SK-N-SH (cell line): Measurements from ENCODE around the gene NUCB1. TPM values are rescaled to one million over a fixed set of nuclear protein-coding genes. Genes with fewer than 3 reads are reported as not detected.
A peak's percentile ranks its signal among the peaks of the same experiment; 100 is the strongest.

Experiments used
- CTCF ChIA-PET: fragments of 300-600, 350-600 bp; formaldehyde crosslinking; extraction: SDS; loops from one replicate; lab custom pipeline; 2021; lab: Yijun Ruan, JAX
- POLR2A ChIA-PET: fragments of 350-600 bp; sonication (Branson Sonifier 250); formaldehyde crosslinking; extraction: SDS; loops from one replicate; lab custom pipeline; 2020; ENCODE audit warnings: antibody characterized with exemption, inconsistent platforms; lab: Yijun Ruan, JAX
- DNase-seq: peaks from one replicate; pipeline ENCODE4 v3.0.0; 2012
- H2AFZ ChIP-seq: fragments of 200-600 bp; sonication (generic); 2 replicates; pipeline ENCODE4 v1.8.1; 2016; ENCODE audit warnings: antibody characterized with exemption, mild to moderate bottlenecking, low read depth
- H3F3A ChIP-seq: fragments of 200-600 bp; sonication (generic); replicated peaks from 2 replicates; pipeline ENCODE3; 2016; ENCODE audit warnings: antibody characterized with exemption, mild to moderate bottlenecking; ENCODE audit not compliant: insufficient read depth
- H3K27ac ChIP-seq, 2 experiments: fragments of 200-500 bp in 1 of 2; fragments of 200-600 bp in 1 of 2; sonication (Bioruptor generic) in 1 of 2; sonication (generic), shearing (Covaris generic) in 1 of 2; 2 replicates each; pipeline versions ENCODE4 v1.5.1 to v1.6.1; 2014 to 2016; ENCODE audit warnings: low read depth in 2 of 2, inconsistent platforms in 1 of 2, low read length in 1 of 2, mild to moderate bottlenecking in 1 of 2, mixed read lengths in 1 of 2
- H3K27me3 ChIP-seq: fragments of 200-600 bp; sonication (generic), shearing (Covaris generic); 2 replicates; pipeline ENCODE4 v1.6.1; 2016; ENCODE audit warnings: mixed run types; ENCODE audit not compliant: insufficient read depth
- H3K36me3 ChIP-seq, 2 experiments: fragments of 200-500 bp in 1 of 2; fragments of 200-600 bp in 1 of 2; sonication (Bioruptor generic) in 1 of 2; sonication (generic) in 1 of 2; replicated peaks in 1 of 2; 2 replicates each; pipeline versions ENCODE3 to v1.5.1; 2014 to 2016; ENCODE audit warnings: low read length in 1 of 2, mild to moderate bottlenecking in 1 of 2; ENCODE audit not compliant: insufficient read depth in 2 of 2, control insufficient read depth in 1 of 2
- H3K4me1 ChIP-seq, 2 experiments: fragments of 200-500 bp in 1 of 2; fragments of 200-600 bp in 1 of 2; sonication (Bioruptor generic) in 1 of 2; sonication (generic), shearing (Covaris generic) in 1 of 2; 2 replicates each; pipeline versions ENCODE4 v1.5.1 to v1.6.1; 2014 to 2016; ENCODE audit warnings: low read depth in 1 of 2, low read length in 1 of 2, mixed run types in 1 of 2; ENCODE audit not compliant: insufficient read depth in 2 of 2, control insufficient read depth in 1 of 2
- H3K4me2 ChIP-seq: fragments of 200-600 bp; sonication (generic), shearing (Covaris generic); 2 replicates; pipeline ENCODE4 v1.6.1; 2017; ENCODE audit warnings: mixed run types
- H3K4me3 ChIP-seq, 2 experiments: fragments of 200-500 bp in 1 of 2; fragments of 200-600 bp in 1 of 2; sonication (Bioruptor generic) in 1 of 2; sonication (generic), shearing (Covaris generic) in 1 of 2; 2 replicates each; pipeline versions ENCODE4 v1.5.1 to v1.8.1; 2014 to 2016; ENCODE audit warnings: low read depth in 2 of 2, inconsistent platforms in 1 of 2, low read length in 1 of 2, mild to moderate bottlenecking in 1 of 2, mixed read lengths in 1 of 2, moderate library complexity in 1 of 2
- H3K79me2 ChIP-seq: fragments of 200-600 bp; sonication (generic); 2 replicates; pipeline ENCODE4 v1.8.1; 2017; ENCODE audit warnings: mild to moderate bottlenecking; ENCODE audit not compliant: insufficient read depth
- H3K9ac ChIP-seq: fragments of 200-600 bp; sonication (generic); 2 replicates; pipeline ENCODE4 v1.6.1; 2017; ENCODE audit warnings: mixed run types
- H3K9me2 ChIP-seq: fragments of 200-600 bp; sonication (generic); 2 replicates; pipeline ENCODE4 v1.6.1; 2017; ENCODE audit warnings: mixed run types
- H3K9me3 ChIP-seq: fragments of 200-600 bp; sonication (generic); 2 replicates; pipeline ENCODE4 v1.6.1; 2017; ENCODE audit warnings: mixed run types, mild to moderate bottlenecking, moderate library complexity
- H4K20me1 ChIP-seq: fragments of 200-600 bp; sonication (generic); 2 replicates; pipeline ENCODE4 v1.6.1; 2017; ENCODE audit warnings: mild to moderate bottlenecking, mixed run types; ENCODE audit not compliant: insufficient read depth
- EP300 ChIP-seq, 2 experiments: IDR thresholded peaks; 2 replicates each; pipeline versions ENCODE4 v1.4.0 to v1.6.1; 2012; ENCODE audit warnings: borderline replicate concordance in 1 of 2, low read depth in 1 of 2, low read length in 1 of 2
- EZH2phosphoT487 ChIP-seq: fragments of 200-600 bp; sonication (generic); IDR thresholded peaks from 2 replicates; pipeline ENCODE4 v1.6.1; 2017; ENCODE audit warnings: low read depth, mixed run types, mild to moderate bottlenecking, antibody characterized with exemption, moderate library complexity, borderline replicate concordance
- FOSL2 ChIP-seq: IDR thresholded peaks from 2 replicates; pipeline ENCODE4 v1.4.0; 2012; ENCODE audit warnings: low read depth, mild to moderate bottlenecking, moderate library complexity, borderline replicate concordance
- FOXM1 ChIP-seq: IDR thresholded peaks from 2 replicates; pipeline ENCODE4 v1.4.0; 2012; ENCODE audit warnings: low read depth, mild to moderate bottlenecking
- GABPA ChIP-seq: IDR thresholded peaks from 2 replicates; pipeline ENCODE4 v1.4.0; 2012; ENCODE audit warnings: low read depth, mild to moderate bottlenecking
- JUND ChIP-seq: IDR thresholded peaks from 2 replicates; pipeline ENCODE4 v1.4.0; 2012
- MEF2A ChIP-seq: IDR thresholded peaks from 2 replicates; pipeline ENCODE4 v1.4.0; 2012; ENCODE audit warnings: low read depth, borderline replicate concordance
- MXI1 ChIP-seq: IDR thresholded peaks from 2 replicates; pipeline ENCODE4 v1.6.1; 2012; ENCODE audit warnings: mild to moderate bottlenecking, low read depth, low read length, improper control_type of control experiment
- NFIC ChIP-seq: IDR thresholded peaks from 2 replicates; pipeline ENCODE4 v1.4.0; 2012; ENCODE audit warnings: borderline replicate concordance
- RCOR1 ChIP-seq: fragments of 150-350 bp; IDR thresholded peaks from 2 replicates; pipeline ENCODE4 v1.6.1; 2017; ENCODE audit warnings: antibody characterized with exemption, low read length
- RXRA ChIP-seq: IDR thresholded peaks from 2 replicates; pipeline ENCODE4 v1.4.0; 2012; ENCODE audit warnings: low read depth, mild to moderate bottlenecking, borderline replicate concordance
- SIN3A ChIP-seq: IDR thresholded peaks from 2 replicates; pipeline ENCODE4 v1.6.1; 2012; ENCODE audit warnings: low read depth, mild to moderate bottlenecking, low read length, moderate library complexity, borderline replicate concordance
- YY1 ChIP-seq: IDR thresholded peaks from 2 replicates; pipeline ENCODE4 v1.4.0; 2012; ENCODE audit warnings: low read depth, mild to moderate bottlenecking
- WGBS: methylation state at CpG from one replicate; pipeline ENCODE4 v1.1.6; 2017; ENCODE audit warnings: low lambda C conversion rate; 5-methylcytosine and 5-hydroxymethylcytosine counted together
- polyA plus RNA-seq, 3 experiments: library from polyadenylated mRNA; depleted of rRNA; stranded (reverse); fragments of >200 nt; gene quantifications; 2 replicates each; pipeline ENCODE4 v1.2.3, GENCODE V29; 2012
- TF ChIP-seq, protein P1 (sequence below): fragments of 150-350 bp; IDR thresholded peaks from 2 replicates; pipeline ENCODE4 v1.6.1; 2016; ENCODE audit warnings: mild to moderate bottlenecking, low read depth, low read length
- TF ChIP-seq, protein P2 (sequence below): IDR thresholded peaks from 2 replicates; pipeline ENCODE4 v1.4.0; 2012; ENCODE audit warnings: low read depth, borderline replicate concordance
- TF ChIP-seq, protein P3 (sequence below): fragments of 150-350 bp; IDR thresholded peaks from 2 replicates; pipeline ENCODE4 v1.6.1; 2017; ENCODE audit warnings: antibody characterized with exemption, low read length, low read depth, borderline replicate concordance
- TF ChIP-seq, protein P4 (sequence below): IDR thresholded peaks from 2 replicates; pipeline ENCODE4 v1.4.0; 2012; ENCODE audit warnings: low read depth, borderline replicate concordance

NUCB1 gene
- polyA plus RNA-seq, 1 of the 3 experiments (the other 2 are of a cell fraction) = 397 TPM

DNA sequence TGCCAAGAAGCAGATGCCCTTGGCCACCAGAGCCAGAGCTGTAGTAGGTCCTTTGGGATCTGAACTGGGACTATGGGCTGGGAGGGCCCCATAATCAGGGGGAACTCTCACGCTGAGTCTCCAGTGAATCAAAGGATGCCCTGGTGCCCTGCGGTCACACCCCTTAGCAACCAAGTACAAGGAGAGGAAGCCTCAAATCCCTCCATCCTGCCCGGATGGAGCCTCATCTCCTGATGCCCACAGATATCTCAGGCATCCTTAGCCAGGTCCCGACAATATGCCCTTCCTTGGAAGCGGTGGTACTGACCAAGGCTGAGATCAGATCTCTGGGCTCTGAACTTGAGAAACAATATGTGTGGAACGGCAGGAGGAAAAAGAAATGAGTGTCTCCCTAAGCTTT lies 33.4 kb upstream of the NUCB1 start:
- Histone ChIP-seq H3K27ac (no peak overlapping the region), H3K9me3 (no peaks in the 10 kb centered on the region), H3K9me2 (no peaks in the 10 kb centered on the region), H3K4me1 (peaks cover 3 to 21% of the 10 kb centered on the region in 2 experiments; a peak in 2 of 4 replicates), H3K36me3 (no peaks in the 10 kb centered on the region), H4K20me1 (no peaks in the 10 kb centered on the region), H3F3A (no peaks in the 10 kb centered on the region), H3K4me3 (no peak overlapping the region), H2AFZ (no peak overlapping the region), H3K27me3 (no peaks in the 10 kb centered on the region), H3K9ac (no peak overlapping the region), H3K4me2 (no peak overlapping the region), H3K79me2 (no peaks in the 10 kb centered on the region)
- ChIA-PET CTCF (interaction anchor here (2.1 kb wide), 1 partner anchor 24 kb away, joined by 8 read pairs; no protein-coding TSS in a partner anchor), POLR2A (interaction anchor here (0.7 kb wide), 1 partner anchor 71 kb away, joined by 3 read pairs; no protein-coding TSS in a partner anchor)
- DNase-seq = no peak
- no peak for TF ChIP-seq EP300 (IDR thresholded peaks at IDR 0.05; ENCODE audit: borderline replicate concordance in 1 of 2, low read depth in 1 of 2, low read length in 1 of 2)
- no peak for TF ChIP-seq MXI1
- no peak for TF ChIP-seq FOSL2
- no peak for TF ChIP-seq RCOR1
- TF ChIP-seq, protein P1, sequence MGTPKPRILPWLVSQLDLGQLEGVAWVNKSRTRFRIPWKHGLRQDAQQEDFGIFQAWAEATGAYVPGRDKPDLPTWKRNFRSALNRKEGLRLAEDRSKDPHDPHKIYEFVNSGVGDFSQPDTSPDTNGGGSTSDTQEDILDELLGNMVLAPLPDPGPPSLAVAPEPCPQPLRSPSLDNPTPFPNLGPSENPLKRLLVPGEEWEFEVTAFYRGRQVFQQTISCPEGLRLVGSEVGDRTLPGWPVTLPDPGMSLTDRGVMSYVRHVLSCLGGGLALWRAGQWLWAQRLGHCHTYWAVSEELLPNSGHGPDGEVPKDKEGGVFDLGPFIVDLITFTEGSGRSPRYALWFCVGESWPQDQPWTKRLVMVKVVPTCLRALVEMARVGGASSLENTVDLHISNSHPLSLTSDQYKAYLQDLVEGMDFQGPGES = no peak
- TF ChIP-seq FOXM1 = no peak
- 86% methylated on average over 5 of the region's 6 CpGs for WGBS

DNA sequence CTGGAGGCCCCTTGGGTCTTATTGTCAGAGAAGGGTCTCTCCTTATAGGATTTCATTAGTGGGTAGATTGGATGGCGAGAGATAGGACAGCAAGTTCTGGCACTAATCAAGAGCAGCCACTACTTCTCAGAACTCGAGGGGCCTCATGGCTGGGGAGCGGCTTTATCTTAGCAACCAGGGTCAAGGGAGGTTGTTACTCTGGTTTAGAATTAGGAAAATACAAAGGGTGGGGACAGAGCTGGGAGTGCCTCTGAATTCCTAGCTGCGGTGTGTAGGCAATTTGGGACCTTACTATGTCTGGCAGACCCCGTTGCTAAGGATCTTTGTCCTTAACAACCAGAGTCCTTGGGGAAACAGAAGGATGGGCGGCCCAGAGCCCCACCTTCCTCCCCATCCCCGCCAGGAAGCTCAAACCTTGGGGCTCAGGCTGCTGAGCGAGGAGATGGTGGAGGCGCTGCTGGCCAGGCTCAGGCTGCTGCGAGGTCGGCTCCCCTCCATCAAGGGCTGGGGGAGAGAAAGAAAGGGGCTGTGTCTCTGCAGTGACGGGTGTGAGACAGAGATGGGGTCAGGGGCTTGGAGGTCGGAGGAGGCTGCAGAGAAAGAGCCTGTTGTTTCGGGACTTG lies 32.9 kb upstream of the NUCB1 start:
- WGBS = 92% methylated on average over 13 of the region's 14 CpGs
- CTCF ChIA-PET = interaction anchor here (0.6 to 2.1 kb wide), 4 partner anchors 14 to 147 kb away, joined by 3 to 8 read pairs (median 3); no protein-coding TSS in a partner anchor
- H3K9me2 ChIP-seq = no peaks in the 10 kb centered on the region
- no peak for TF ChIP-seq SIN3A
- TF ChIP-seq, protein P1 = no peak
- TF ChIP-seq, protein P2, sequence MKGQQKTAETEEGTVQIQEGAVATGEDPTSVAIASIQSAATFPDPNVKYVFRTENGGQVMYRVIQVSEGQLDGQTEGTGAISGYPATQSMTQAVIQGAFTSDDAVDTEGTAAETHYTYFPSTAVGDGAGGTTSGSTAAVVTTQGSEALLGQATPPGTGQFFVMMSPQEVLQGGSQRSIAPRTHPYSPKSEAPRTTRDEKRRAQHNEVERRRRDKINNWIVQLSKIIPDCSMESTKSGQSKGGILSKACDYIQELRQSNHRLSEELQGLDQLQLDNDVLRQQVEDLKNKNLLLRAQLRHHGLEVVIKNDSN = no peak
- no peak for TF ChIP-seq EZH2phosphoT487
- no peak for TF ChIP-seq EP300 (IDR thresholded peaks at IDR 0.05; ENCODE audit: borderline replicate concordance in 1 of 2, low read depth in 1 of 2, low read length in 1 of 2)
- no peak for TF ChIP-seq RXRA
- no peak for TF ChIP-seq YY1
- no peak for TF ChIP-seq NFIC
- TF ChIP-seq MXI1 = no peak
- TF ChIP-seq, protein P3, sequence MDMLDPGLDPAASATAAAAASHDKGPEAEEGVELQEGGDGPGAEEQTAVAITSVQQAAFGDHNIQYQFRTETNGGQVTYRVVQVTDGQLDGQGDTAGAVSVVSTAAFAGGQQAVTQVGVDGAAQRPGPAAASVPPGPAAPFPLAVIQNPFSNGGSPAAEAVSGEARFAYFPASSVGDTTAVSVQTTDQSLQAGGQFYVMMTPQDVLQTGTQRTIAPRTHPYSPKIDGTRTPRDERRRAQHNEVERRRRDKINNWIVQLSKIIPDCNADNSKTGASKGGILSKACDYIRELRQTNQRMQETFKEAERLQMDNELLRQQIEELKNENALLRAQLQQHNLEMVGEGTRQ = no peak
- no peak for TF ChIP-seq MEF2A
- TF ChIP-seq GABPA = no peak
- TF ChIP-seq, protein P4, sequence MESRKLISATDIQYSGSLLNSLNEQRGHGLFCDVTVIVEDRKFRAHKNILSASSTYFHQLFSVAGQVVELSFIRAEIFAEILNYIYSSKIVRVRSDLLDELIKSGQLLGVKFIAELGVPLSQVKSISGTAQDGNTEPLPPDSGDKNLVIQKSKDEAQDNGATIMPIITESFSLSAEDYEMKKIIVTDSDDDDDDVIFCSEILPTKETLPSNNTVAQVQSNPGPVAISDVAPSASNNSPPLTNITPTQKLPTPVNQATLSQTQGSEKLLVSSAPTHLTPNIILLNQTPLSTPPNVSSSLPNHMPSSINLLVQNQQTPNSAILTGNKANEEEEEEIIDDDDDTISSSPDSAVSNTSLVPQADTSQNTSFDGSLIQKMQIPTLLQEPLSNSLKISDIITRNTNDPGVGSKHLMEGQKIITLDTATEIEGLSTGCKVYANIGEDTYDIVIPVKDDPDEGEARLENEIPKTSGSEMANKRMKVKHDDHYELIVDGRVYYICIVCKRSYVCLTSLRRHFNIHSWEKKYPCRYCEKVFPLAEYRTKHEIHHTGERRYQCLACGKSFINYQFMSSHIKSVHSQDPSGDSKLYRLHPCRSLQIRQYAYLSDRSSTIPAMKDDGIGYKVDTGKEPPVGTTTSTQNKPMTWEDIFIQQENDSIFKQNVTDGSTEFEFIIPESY = no peak
- TF ChIP-seq JUND = no peak
- H3K4me2 ChIP-seq = peak overlapping the region; percentile 68
- no peaks in the 10 kb centered on the region for H4K20me1 ChIP-seq
- POLR2A ChIA-PET = interaction anchor here (0.7 kb wide), 1 partner anchor 71 kb away, joined by 3 read pairs; no protein-coding TSS in a partner anchor
- H3K9ac ChIP-seq = no peak overlapping the region
- no peaks in the 10 kb centered on the region for H3K9me3 ChIP-seq
- H2AFZ ChIP-seq = no peak overlapping the region
- H3F3A ChIP-seq = no peaks in the 10 kb centered on the region
- DNase-seq = no peak
- H3K79me2 ChIP-seq = peaks cover under 1% of the 10 kb centered on the region; the same call in 1 of the 2 replicates
- H3K4me3 ChIP-seq = no peak overlapping the region; a peak in 1 of 4 replicates
- no peak overlapping the region; a peak in 1 of 4 replicates for H3K27ac ChIP-seq
- no peaks in the 10 kb centered on the region for H3K27me3 ChIP-seq
- H3K4me1 ChIP-seq = peaks cover 3 to 23% of the 10 kb centered on the region in 2 experiments; a peak in 2 of 4 replicates
- no peaks in the 10 kb centered on the region for H3K36me3 ChIP-seq
